Small intestine (tissue), 7 donors: ENCODE measurements around the gene GCSAM. TPM values are rescaled to one million over a fixed set of nuclear protein-coding genes. Genes with fewer than 3 reads are reported as not detected.

ENCODE experiments used
- DNase-seq, 2 donors: peaks; one replicate each; pipeline versions ENCODE4 v3.0.0 to v3.0.0-alpha.2; 2013
- FAIRE-seq: peaks from 2 replicates; lab custom pipeline; 2012; peaks lifted over from hg19 to GRCh38; lab: Jason Lieb, UNC
- H3K27ac ChIP-seq, 3 donors: one replicate each; pipeline ENCODE4 v1.5.1; 2013; ENCODE audit warnings: low read length in 2 of 3, mild to moderate bottlenecking in 2 of 3, control low read depth in 1 of 3, inconsistent platforms in 1 of 3, low read depth in 1 of 3, moderate library complexity in 1 of 3
- H3K27me3 ChIP-seq, 3 donors: one replicate each; pipeline ENCODE4 v1.6.1; 2013; ENCODE audit warnings: low read length in 3 of 3, inconsistent platforms in 1 of 3; ENCODE audit not compliant: control insufficient read depth in 3 of 3, insufficient read depth in 3 of 3
- H3K36me3 ChIP-seq, 3 donors: one replicate each; pipeline ENCODE4 v1.6.1; 2013; ENCODE audit warnings: low read length in 3 of 3, inconsistent platforms in 1 of 3, low read depth in 1 of 3, mild to moderate bottlenecking in 1 of 3, moderate library complexity in 1 of 3; ENCODE audit not compliant: control insufficient read depth in 3 of 3, insufficient read depth in 2 of 3
- H3K4me1 ChIP-seq, 3 donors: one replicate each; pipeline ENCODE4 v1.6.1; 2013; ENCODE audit warnings: low read length in 2 of 3, inconsistent platforms in 1 of 3, low read depth in 1 of 3, mild to moderate bottlenecking in 1 of 3, moderate library complexity in 1 of 3; ENCODE audit not compliant: control insufficient read depth in 3 of 3, insufficient read depth in 2 of 3
- H3K4me3 ChIP-seq, 3 donors: one replicate each; pipeline ENCODE4 v1.5.1; 2013; ENCODE audit warnings: low read length in 3 of 3, control low read depth in 1 of 3, inconsistent platforms in 1 of 3, low read depth in 1 of 3, mild to moderate bottlenecking in 1 of 3, moderate library complexity in 1 of 3
- H3K9me3 ChIP-seq, 2 donors: one replicate each; pipeline ENCODE4 v1.6.1; 2013; ENCODE audit warnings: low read depth in 1 of 2, low read length in 1 of 2; ENCODE audit not compliant: control insufficient read depth in 2 of 2, insufficient read depth in 1 of 2
- WGBS, 3 donors: extraction: QIAGEN DNeasy Blood & Tissue Kit; methylation state at CpG; one replicate each; pipeline ENCODE4 v1.1.7; 2013; 5-methylcytosine and 5-hydroxymethylcytosine counted together
- polyA plus RNA-seq, 4 donors: library from polyadenylated mRNA; stranded (reverse) in 3 of 4; unstranded in 1 of 4; fragments of 200-250 nt in 3 of 4; fragments of 120-200 nt in 1 of 4; gene quantifications; one replicate each; pipeline versions ENCODE4 v1.2.1 to v1.2.3, GENCODE V29; 2013
- donor health status: healthy with polysubstance abuse.
- donor health status: control.
- donor health status: control.
- donor health status: Bipolar disorder and iron deficiency.
- donor health status: healthy.

The GCSAM gene
- polyA plus RNA-seq, 4 donors: 0.54 to 4.2 (median 1.3) TPM; not detected in 1

DNA sequence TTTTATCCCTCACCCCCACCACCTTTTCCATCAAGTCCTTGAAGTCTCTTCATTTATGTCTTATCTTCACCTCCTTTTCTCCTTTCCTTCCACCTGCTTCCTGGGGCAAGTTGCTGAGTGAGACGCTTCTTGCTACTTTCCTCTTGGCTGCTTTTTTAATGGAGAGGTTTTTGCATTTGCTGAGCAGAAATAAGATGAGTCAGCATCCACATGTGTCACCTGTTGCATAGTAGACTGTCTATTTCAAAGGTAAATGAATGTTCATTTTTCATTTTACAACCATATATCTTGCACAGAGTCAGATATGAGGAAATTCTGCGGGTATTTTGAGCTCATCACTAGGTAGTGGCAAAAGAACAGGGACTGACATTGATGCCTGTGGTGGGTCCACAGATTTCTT, 28.3 kb downstream of the GCSAM start:
- FAIRE-seq: no peak
- no peak overlapping the region for H3K4me3 ChIP-seq
- no peaks in the 10 kb centered on the region for H3K9me3 ChIP-seq
- H3K27me3 ChIP-seq: no peaks in the 10 kb centered on the region
- 83 to 92% (median 86%) methylated on average over 2 of the region's 2 CpGs for WGBS, 3 donors
- H3K27ac ChIP-seq: no peak overlapping the region
- peaks cover 0 to 4% (median 2%) of the 10 kb centered on the region in 3 donors for H3K36me3 ChIP-seq
- DNase-seq: no peak
- no peaks in the 10 kb centered on the region for H3K4me1 ChIP-seq

DNA sequence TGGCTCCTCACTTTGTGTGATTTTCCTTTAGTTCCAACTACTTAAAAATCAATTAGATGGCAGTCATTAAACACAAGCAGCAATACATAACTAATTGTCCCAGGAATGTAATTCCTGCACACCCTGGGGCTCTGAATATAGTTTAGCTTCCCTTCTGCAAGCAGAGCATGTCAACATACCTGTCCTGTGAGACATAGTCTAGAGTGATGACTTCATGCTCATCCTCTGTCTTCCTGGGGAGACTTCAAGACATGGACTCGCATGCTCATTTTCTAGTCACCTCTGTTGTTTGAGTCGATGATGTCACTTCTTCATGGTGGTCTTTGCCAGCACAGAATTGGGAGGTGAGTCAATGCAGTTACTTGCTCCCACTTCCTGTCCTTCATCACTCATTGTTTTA, 31.1 kb downstream of the GCSAM start:
- no peaks in the 10 kb centered on the region for H3K27me3 ChIP-seq
- H3K27ac ChIP-seq: no peak overlapping the region
- DNase-seq (no peak), FAIRE-seq (no peak)
- H3K4me3 ChIP-seq: no peak overlapping the region
- 90 to 95% (median 93%) methylated on average over 2 of the region's 2 CpGs for WGBS, 3 donors
- no peaks in the 10 kb centered on the region for H3K9me3 ChIP-seq
- H3K4me1 ChIP-seq: peaks cover 0 to 4% (median 0%) of the 10 kb centered on the region in 3 donors
- H3K36me3 ChIP-seq: peaks cover 0 to 4% (median 2%) of the 10 kb centered on the region in 3 donors

GRCh38 chr3:112097378-112097777, 35.7 kb downstream of the GCSAM start:
- H3K9me3 ChIP-seq: no peaks in the 10 kb centered on the region
- peaks cover 0 to 5% (median 0%) of the 10 kb centered on the region in 3 donors for H3K36me3 ChIP-seq
- H3K4me1 ChIP-seq: peaks cover 0 to 17% (median 0%) of the 10 kb centered on the region in 3 donors
- peaks cover 0 to 3% (median 0%) of the 10 kb centered on the region in 3 donors for H3K27me3 ChIP-seq
- WGBS, 3 donors: 15 to 25% (median 17%) methylated on average over 4 of the region's 4 CpGs
- no peak overlapping the region for H3K4me3 ChIP-seq
- peak overlapping the region in 1 of 3 donors; percentile 56 for H3K27ac ChIP-seq
- DNase-seq: peak; percentile 91 to 92
- no peak for FAIRE-seq

GRCh38 chr3:112096176-112096575, 36.9 kb downstream of the GCSAM start:
- Histone ChIP-seq H3K27ac (no peak overlapping the region), H3K36me3 (peaks cover 0 to 5% (median 0%) of the 10 kb centered on the region in 3 donors), H3K4me1 (peaks cover 0 to 23% (median 0%) of the 10 kb centered on the region in 3 donors), H3K27me3 (peaks cover 0 to 3% (median 0%) of the 10 kb centered on the region in 3 donors), H3K4me3 (no peak overlapping the region), H3K9me3 (no peaks in the 10 kb centered on the region)
- no peak for FAIRE-seq
- WGBS, 3 donors: 44 to 65% (median 62%) methylated on average over 2 of the region's 2 CpGs
- DNase-seq: peak; percentile 11 to 46

GRCh38 chr3:112095731-112096130, 37.3 kb downstream of the GCSAM start:
- peaks cover 0 to 27% (median 2%) of the 10 kb centered on the region in 3 donors for H3K4me1 ChIP-seq
- no peak for DNase-seq
- no peak for FAIRE-seq
- H3K27me3 ChIP-seq: peaks cover 0 to 3% (median 0%) of the 10 kb centered on the region in 3 donors
- H3K36me3 ChIP-seq: peaks cover 0 to 5% (median 0%) of the 10 kb centered on the region in 3 donors
- no peak overlapping the region for H3K27ac ChIP-seq
- H3K4me3 ChIP-seq: no peak overlapping the region
- no peaks in the 10 kb centered on the region for H3K9me3 ChIP-seq
- WGBS, 3 donors: 27 to 46% (median 43%) methylated on average over 2 of the region's 2 CpGs

DNA sequence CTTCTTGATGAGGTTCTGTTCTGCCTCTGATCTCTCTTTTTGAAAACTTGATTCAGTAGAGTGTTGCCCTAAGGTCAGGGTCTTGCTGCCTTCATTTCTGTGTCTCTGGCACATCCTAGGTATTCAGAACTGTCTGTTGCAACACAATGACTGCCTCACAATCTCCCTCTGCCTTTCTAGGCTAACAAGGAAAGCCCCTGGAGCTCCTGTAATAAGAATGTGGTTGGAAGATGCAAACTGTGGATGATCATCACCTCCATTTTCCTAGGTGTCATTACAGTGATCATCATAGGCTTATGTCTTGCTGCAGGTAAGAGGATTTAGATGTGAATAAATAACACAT, 39.9 kb downstream of the GCSAM start:
- H3K27ac ChIP-seq: peak overlapping the region in 2 of 3 donors; percentile 14 to 34
- H3K4me1 ChIP-seq: peaks cover 0 to 39% (median 4%) of the 10 kb centered on the region in 3 donors
- H3K36me3 ChIP-seq: peaks cover 0 to 5% (median 0%) of the 10 kb centered on the region in 3 donors
- peaks cover 0 to 3% (median 0%) of the 10 kb centered on the region in 3 donors for H3K27me3 ChIP-seq
- FAIRE-seq (no peak), DNase-seq (no peak)
- no peak overlapping the region for H3K4me3 ChIP-seq
- no peaks in the 10 kb centered on the region for H3K9me3 ChIP-seq

DNA sequence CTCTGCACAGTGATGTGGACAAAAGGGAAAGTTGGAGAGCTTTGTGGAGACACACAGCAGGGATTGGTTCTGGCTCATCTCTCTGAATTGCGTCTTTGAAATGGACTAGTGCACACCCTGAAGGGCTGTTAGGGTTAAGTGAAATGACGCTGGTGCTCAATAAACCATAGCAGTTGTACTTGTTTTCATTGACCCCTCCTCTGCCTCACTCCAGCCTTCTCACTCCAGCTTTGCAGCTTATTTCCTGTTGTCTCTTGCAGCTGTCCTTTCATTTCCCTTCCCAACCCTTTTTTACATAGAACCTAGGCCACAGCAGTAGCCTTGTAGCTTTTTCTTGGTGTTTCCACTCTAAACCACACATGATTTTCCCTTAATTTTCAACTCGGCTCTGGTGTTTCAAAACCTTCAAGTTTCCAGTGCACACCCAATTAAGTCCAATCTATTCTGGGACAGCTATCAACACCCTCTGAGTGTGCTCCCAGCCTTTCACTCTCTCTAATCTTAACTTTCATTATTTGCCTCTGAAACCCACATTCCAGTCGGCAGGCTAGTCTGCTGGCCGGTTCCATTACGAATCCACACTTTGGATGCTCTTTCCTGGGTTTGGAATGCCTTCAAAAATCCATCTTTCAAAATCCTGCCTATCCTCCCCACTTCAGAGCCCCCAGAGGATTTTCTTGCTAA, 40.4 kb downstream of the GCSAM start:
- peaks cover 0 to 42% (median 4%) of the 10 kb centered on the region in 3 donors for H3K4me1 ChIP-seq
- peaks cover 0 to 5% (median 0%) of the 10 kb centered on the region in 3 donors for H3K27me3 ChIP-seq
- H3K9me3 ChIP-seq: no peaks in the 10 kb centered on the region
- peaks cover 0 to 5% (median 0%) of the 10 kb centered on the region in 3 donors for H3K36me3 ChIP-seq
- H3K27ac ChIP-seq: peak overlapping the region in 2 of 3 donors; percentile 14 to 34
- DNase-seq: peak; percentile 15 to 50
- 43 to 47% (median 47%) methylated on average over 6 of the region's 6 CpGs for WGBS, 3 donors
- no peak overlapping the region for H3K4me3 ChIP-seq
- FAIRE-seq: no peak

GRCh38 chr3:112090887-112091586, 42.0 kb downstream of the GCSAM start:
- DNase-seq (peak; percentile 56 to 71), FAIRE-seq (no peak)
- Histone ChIP-seq H3K36me3 (peaks cover 0 to 5% (median 0%) of the 10 kb centered on the region in 3 donors), H3K27ac (peak overlapping the region in 2 of 3 donors; percentile 66 to 74), H3K27me3 (peaks cover 0 to 5% (median 0%) of the 10 kb centered on the region in 3 donors), H3K4me3 (no peak overlapping the region), H3K4me1 (peaks cover 0 to 38% (median 4%) of the 10 kb centered on the region in 3 donors), H3K9me3 (no peaks in the 10 kb centered on the region)
- 33 to 60% (median 42%) methylated on average over 6 of the region's 6 CpGs for WGBS, 3 donors
